MCF 10A (cell line): Measurements from ENCODE around the gene GSTA2. TPM values are rescaled to one million over a fixed set of nuclear protein-coding genes. Genes with fewer than 3 reads are reported as not detected.
"Not testable (repeated sequence)": the region's sequence is repeated elsewhere in the genome, so short reads cannot be mapped to it uniquely, and the experiment has no call there.

Experiments used
- BruUV-seq: library from RNA; stranded (reverse); fragments of 400-500 nt; replicated peaks from 2 replicates; lab custom pipeline; 2021; lab: Mats Ljungman, UMichigan
- CTCF ChIA-PET: fragments of 300-600 bp; sonication (Branson Sonifier 250); formaldehyde crosslinking; extraction: SDS; loops from one replicate; lab custom pipeline; 2021; ENCODE audit warnings: antibody characterized with exemption, inconsistent platforms; lab: Yijun Ruan, JAX
- POLR2A ChIA-PET: fragments of 300-600, 350-650 bp; sonication (Branson Sonifier 250); formaldehyde crosslinking; extraction: SDS; loops from one replicate; lab custom pipeline; 2020; ENCODE audit warnings: antibody characterized with exemption, inconsistent platforms; lab: Yijun Ruan, JAX
- DNase-seq: peaks from one replicate; pipeline ENCODE4 v3.0.0-alpha.2; 2018; ENCODE audit not compliant: unreplicated experiment
- H3K27ac Mint-ChIP-seq: one replicate; pipeline ENCODE4 v1.8.0; 2022; ENCODE audit warnings: mild to moderate bottlenecking, low read depth, mixed read lengths; ENCODE audit not compliant: unreplicated experiment
- H3K27me3 Mint-ChIP-seq: one replicate; pipeline ENCODE4 v1.8.0; 2022; ENCODE audit warnings: mixed read lengths; ENCODE audit not compliant: insufficient read depth, unreplicated experiment
- H3K36me3 Mint-ChIP-seq: one replicate; pipeline ENCODE4 v1.8.0; 2022; ENCODE audit warnings: mild to moderate bottlenecking, moderate library complexity, mixed read lengths; ENCODE audit not compliant: insufficient read depth, unreplicated experiment
- H3K4me1 Mint-ChIP-seq: one replicate; pipeline ENCODE4 v1.8.0; 2022; ENCODE audit warnings: mixed read lengths; ENCODE audit not compliant: insufficient read depth, unreplicated experiment
- H3K4me3 Mint-ChIP-seq: one replicate; pipeline ENCODE4 v1.8.0; 2022; ENCODE audit warnings: mild to moderate bottlenecking, moderate library complexity, mixed read lengths; ENCODE audit not compliant: unreplicated experiment
- H3K9me3 Mint-ChIP-seq: one replicate; pipeline ENCODE4 v1.8.0; 2022; ENCODE audit warnings: mixed read lengths; ENCODE audit not compliant: unreplicated experiment
- CTCF ChIP-seq: fragments of 200-600 bp; IDR thresholded peaks from one replicate; pipeline ENCODE4 v1.8.0; 2022; ENCODE audit warnings: antibody characterized with exemption, mild to moderate bottlenecking; ENCODE audit not compliant: unreplicated experiment
- intact Hi-C: fragments of 100-400 bp; cut with micrococcal nuclease; formaldehyde crosslinking; loops from 2 replicates; pipeline ENCODE4 v1.14.1; 2022
- total RNA-seq: library from RNA; stranded (reverse); gene quantifications from 2 replicates; pipeline ENCODE4 v1.2.3, GENCODE V29; 2022

GSTA2 gene
- total RNA-seq, 1 experiment from 2014 or later = not detected

- Mint-ChIP-seq H3K27ac (peak overlapping the region; percentile 50), H3K9me3 (no peaks in the 10 kb centered on the region), H3K4me1 (peaks cover 28% of the 10 kb centered on the region), H3K36me3 (no peaks in the 10 kb centered on the region), H3K27me3 (no peaks in the 10 kb centered on the region), H3K4me3 (peak overlapping the region; percentile 6)
- POLR2A ChIA-PET = interaction anchor here (0.7 to 1.2 kb wide), 3 partner anchors 18 to 270 kb away, joined by 3 read pairs; no protein-coding TSS in a partner anchor
- TF ChIP-seq CTCF = peak; percentile 47
- CTCF ChIA-PET = interaction anchor here (0.6 to 3.1 kb wide), 28 partner anchors 9 to 1837 kb away, joined by 3 to 11 read pairs (median 3); no protein-coding TSS in a partner anchor
- no TSS peak for BruUV-seq
- intact Hi-C loops = loop anchor here (10.0 kb wide), 1 partner anchor 160 kb away; no protein-coding TSS in a partner anchor
- DNase-seq = peak; percentile 88
These were observed 38.7 kb downstream of the GSTA2 start for GRCh38 chr6:52724406-52725121.

GRCh38 chr6:52724042-52724405, 39.3 kb downstream of the GSTA2 start:
- H3K36me3 Mint-ChIP-seq = no peaks in the 10 kb centered on the region
- peak overlapping the region; percentile 6 for H3K4me3 Mint-ChIP-seq
- H3K27ac Mint-ChIP-seq = peak overlapping the region; percentile 50
- intact Hi-C loops = loop anchor here (10.0 kb wide), 1 partner anchor 161 kb away; no protein-coding TSS in a partner anchor
- H3K27me3 Mint-ChIP-seq = no peaks in the 10 kb centered on the region
- BruUV-seq = no TSS peak
- TF ChIP-seq CTCF = no peak
- peaks cover 28% of the 10 kb centered on the region for H3K4me1 Mint-ChIP-seq
- peak; percentile 74 for DNase-seq
- no peaks in the 10 kb centered on the region for H3K9me3 Mint-ChIP-seq
- ChIA-PET POLR2A (interaction anchor here (0.7 to 1.2 kb wide), 2 partner anchors 17 to 270 kb away, joined by 3 read pairs; no protein-coding TSS in a partner anchor), CTCF (interaction anchor here (0.6 to 3.1 kb wide), 20 partner anchors 9 to 1837 kb away, joined by 3 to 11 read pairs (median 3); no protein-coding TSS in a partner anchor)

GRCh38 chr6:52720321-52720720, 43.0 kb downstream of the GSTA2 start:
- Mint-ChIP-seq H3K36me3 (no peaks in the 10 kb centered on the region), H3K27me3 (no peaks in the 10 kb centered on the region), H3K4me1 (peaks cover 21% of the 10 kb centered on the region), H3K4me3 (no peak overlapping the region), H3K27ac (no peak overlapping the region), H3K9me3 (no peaks in the 10 kb centered on the region)
- DNase-seq = no peak
- TF ChIP-seq CTCF = no peak
- POLR2A ChIA-PET = no interaction called here
- CTCF ChIA-PET = interaction anchor here (0.6 kb wide), 1 partner anchor 340 kb away, joined by 4 read pairs; no protein-coding TSS in a partner anchor
- intact Hi-C loops = loop anchor here (10.0 kb wide), 1 partner anchor 164 kb away; no protein-coding TSS in a partner anchor
- no TSS peak for BruUV-seq

GRCh38 chr6:52718550-52718949, 44.7 kb downstream of the GSTA2 start:
- CTCF ChIA-PET = interaction anchor here (0.6 to 0.8 kb wide), 5 partner anchors 14 to 965 kb away, joined by 3 to 5 read pairs (median 3); no protein-coding TSS in a partner anchor
- H3K9me3 Mint-ChIP-seq = no peaks in the 10 kb centered on the region

GRCh38 chr6:52714761-52715160, 48.5 kb downstream of the GSTA2 start:
- CTCF ChIA-PET = interaction anchor here (0.6 to 2.4 kb wide), 2 partner anchors 10 to 24 kb away, joined by 3 to 11 read pairs; no protein-coding TSS in a partner anchor
- H3K36me3 Mint-ChIP-seq, BruUV-seq, intact Hi-C loops, POLR2A ChIA-PET, H3K4me1 Mint-ChIP-seq, H3K4me3 Mint-ChIP-seq, H3K9me3 Mint-ChIP-seq, DNase-seq, H3K27ac Mint-ChIP-seq, H3K27me3 Mint-ChIP-seq: not testable (repeated sequence)

More at GRCh38 chr6:52718550-52718949, 44.7 kb downstream of the GSTA2 start:
- Mint-ChIP-seq H3K4me3 (no peak overlapping the region), H3K4me1 (peaks cover 7% of the 10 kb centered on the region), H3K27me3 (no peaks in the 10 kb centered on the region), H3K36me3 (no peaks in the 10 kb centered on the region), H3K27ac (no peak overlapping the region)
- intact Hi-C loops = no loop called here
- no peak for TF ChIP-seq CTCF
- no TSS peak for BruUV-seq
- peak; percentile 17 for DNase-seq
- POLR2A ChIA-PET = interaction anchor here (0.9 to 1.3 kb wide), 2 partner anchors 19 to 46 kb away, joined by 3 read pairs; no protein-coding TSS in a partner anchor
